SIG-M5 treated with dmso at 0.1 percent for 504 hours (cell line): ENCODE measurements around the gene C16orf95.

Source experiments
- DNase-seq: peaks from one replicate; lab custom pipeline; 2025; ENCODE audit not compliant: unreplicated experiment; lab: John Stamatoyannopoulos, UW

C16orf95 gene

DNA sequence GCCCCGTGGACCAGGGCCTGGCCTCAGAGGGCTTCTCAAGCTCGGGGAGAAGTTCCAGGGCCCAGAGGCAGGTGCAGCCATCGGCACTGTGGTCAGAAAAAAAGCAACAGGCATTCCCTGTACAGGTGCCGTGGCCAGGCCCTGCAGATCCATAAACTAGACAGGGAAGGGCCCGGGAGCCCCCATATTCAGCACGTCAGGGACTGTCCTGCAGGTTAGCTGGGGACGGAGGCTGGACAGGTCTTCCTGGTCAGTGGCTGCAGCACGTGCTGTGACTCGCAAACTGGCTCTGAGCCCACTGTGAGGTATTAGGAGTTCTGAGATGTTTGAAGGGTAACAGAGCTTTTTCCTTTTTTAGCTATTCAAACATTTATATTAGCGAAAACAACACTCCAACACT lies 15.0 kb upstream of the C16orf95 start:
- DNase-seq, result no peak

DNA sequence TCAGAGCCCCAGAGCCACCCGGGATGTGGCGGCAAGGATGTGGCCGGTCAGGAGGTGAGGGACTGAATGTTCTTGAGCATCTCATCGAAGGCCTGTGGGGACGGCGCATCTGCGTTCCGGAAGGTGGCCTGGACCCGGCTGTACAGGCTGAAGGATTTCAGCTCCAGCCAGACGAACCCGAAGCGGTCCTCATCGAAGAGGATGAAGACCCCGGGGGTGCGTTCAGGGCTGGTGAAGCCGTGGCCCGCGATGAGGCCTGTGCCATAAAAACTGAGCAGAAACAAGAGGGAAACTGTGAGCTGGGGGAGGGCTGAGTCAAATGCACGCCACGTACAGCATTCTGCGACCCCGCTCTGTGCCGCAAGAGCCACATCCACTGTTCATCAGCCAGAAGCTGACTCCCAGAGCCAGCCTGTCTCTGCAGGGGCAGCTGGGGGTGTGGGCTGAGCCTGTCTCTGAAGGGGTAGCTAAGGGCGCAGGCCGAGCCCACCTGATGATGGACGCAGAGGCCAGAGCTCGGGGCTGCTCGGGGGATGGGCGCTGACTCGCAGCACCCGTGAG lies 14.1 kb upstream of the C16orf95 start:
- no peak for DNase-seq

DNA sequence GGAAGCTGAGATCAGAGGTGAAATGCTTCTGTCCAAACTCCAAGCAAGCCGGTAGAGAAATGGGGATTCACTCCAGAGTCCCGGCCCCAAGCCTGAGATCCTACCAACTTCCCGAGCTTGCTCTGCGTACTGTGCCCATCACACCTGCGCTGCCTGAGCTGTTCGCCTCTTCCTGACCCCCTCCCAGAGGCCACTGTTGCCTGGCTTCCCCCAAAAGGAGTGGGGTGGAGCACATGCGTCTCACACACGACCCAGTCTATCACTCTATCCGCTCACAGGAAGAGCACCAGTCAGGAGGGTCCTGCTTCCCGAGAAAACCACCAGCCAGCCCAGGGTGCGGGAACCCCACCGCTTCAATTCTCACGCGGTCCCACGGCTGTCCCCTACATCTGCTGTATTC lies 13.5 kb upstream of the C16orf95 start:
- DNase-seq, result no peak

DNA sequence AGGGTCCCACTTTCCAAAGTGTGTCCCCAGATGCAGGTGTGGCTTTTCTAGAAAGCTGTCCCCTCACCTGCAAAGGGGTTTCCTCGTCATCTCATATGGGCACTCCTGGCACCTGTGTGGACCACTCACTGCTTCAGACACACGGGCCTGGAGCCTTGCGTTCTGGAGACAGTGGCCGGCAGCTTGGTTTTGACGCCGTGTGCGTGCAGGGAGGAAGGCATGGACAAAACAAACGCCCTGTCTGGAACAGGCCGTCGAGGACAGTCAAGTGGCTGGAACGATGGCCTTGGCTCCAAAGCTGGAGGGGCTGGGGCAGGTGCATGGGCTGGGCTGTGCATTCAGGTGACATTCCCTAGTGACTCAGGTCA lies 13.0 kb upstream of the C16orf95 start:
- no peak for DNase-seq

DNA sequence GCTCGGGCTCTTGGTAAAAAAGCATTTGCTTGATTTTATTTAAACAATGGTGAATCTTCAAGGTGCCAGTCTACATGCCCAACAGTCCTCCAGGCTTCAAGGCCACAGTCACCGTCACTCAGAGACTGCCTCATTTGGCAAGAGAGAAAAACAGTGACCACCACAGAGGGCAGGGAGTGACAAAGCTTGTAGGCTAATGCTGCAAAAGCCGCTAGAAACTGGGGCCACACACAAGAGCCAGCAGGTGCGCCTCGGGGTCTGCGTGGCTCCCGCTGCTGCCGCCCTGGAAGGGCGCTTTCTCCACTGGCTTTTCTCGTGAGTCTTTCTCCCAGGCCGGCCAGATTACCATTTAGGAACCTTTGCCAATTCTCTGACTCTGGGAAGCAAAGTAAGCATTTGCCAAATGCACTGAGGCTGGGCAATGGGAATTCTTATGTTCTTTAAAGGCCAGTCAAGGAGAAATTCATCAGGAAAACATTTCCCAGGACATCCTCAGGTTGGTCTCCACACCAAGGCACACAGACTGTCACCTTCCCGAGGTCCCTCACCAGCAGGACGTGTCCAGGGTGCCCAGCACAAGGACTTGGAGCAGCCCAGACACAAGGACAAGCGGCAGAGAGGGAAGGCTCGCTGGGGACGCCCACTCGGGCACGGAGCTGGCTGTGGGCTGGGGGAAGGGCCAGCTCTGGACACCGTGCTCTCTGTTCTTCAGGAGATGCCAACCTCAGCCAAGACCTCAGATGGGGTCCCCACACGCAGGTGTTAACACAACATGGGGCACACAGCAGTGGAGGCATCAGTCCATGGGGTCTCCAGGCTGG lies 12.5 kb upstream of the C16orf95 start:
- DNase-seq, result no peak

DNA sequence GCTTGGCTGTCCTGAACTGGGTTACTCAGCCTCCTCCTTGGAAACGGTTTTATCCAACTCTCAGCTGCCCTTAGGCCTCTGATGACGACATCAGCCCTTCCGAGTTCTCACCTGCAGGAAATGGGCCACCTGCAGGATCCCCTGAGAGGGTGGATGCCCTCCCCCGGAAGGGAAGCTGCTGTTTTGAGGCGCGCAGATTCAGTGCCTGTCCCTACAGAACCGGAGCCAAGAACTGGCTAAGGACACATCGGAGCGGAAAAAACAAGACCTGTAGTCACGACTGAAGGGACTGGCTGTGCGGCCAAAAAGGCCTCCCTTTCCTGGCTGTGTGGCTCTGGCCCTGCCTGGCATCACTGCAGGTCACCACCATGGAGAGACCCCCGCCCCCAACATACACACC lies 11.7 kb upstream of the C16orf95 start:
- DNase-seq, result no peak

DNA sequence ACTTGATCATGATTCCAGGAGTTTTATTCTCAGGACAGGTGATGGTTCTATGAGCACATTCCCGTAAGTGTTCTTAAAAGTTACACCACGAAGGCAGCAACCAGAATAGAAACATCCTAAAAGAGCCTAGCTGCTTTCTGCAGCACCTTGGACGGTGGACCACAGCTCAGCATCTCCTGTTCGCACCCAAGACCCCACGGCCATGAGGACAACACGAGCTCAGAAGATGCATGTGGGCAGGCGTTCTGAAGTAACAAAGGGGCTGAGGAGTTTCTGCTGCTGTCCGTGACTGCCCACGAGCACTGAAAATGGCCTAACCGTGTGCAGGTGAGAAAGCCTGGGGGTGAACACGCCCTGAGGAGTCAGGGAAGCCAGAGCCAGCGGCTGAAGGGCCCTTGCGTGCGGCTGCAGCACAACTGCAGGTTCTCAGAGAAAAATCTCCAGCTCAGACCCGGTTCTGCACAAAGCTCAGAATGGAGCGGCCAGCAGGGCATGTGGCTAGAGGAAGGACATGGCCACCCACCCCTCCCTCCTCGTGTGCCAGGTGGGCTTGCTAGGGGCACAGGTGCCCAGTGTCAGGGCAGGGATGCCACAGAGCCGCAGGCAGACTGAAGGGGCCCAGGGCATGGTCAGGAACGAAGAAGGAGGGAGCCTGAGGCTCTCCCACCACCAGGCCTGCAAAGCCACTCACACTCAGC lies 10.8 kb upstream of the C16orf95 start:
- no peak for DNase-seq

DNA sequence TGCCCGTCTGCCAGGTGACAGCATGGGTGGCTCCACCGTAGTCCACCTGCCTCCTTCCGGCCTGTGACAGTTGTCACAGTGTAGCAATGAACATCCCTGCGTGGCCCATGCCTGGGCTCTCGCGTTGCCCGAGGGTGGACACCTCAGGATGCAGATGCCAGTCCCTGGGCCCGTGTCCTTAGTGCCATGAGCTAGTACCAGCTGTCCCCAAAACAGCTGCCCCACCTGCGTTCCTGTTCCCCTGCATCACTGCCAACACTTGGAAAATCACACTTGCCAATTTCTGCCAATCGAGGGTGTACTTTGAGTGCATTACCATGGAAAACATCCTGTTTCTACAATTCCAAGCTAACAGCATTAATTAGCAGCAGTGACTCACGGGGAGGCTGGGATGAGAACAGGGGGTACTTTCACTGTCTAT lies 9.0 kb upstream of the C16orf95 start:
- no peak for DNase-seq

DNA sequence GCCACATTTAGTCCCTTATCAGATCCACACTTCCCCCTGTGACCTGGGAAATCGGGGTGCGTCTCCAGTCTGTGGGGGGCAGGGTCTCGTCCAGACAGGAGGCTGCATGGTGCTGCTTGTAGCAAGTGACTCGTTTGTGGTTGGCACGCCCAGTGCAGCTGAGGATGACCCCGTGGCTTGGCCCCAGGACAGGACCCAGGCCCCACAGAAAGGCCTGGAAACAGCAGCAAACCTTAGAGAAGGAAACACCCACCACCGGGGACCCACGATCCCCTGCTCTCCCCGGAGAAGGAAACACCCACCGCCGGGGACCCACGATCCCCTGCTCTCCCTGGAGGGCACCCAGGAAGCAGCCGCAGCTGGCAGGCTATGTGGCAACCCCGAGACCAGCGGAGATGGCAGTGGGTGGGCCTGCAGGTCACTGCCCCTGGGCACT lies 8.2 kb upstream of the C16orf95 start:
- no peak for DNase-seq

DNA sequence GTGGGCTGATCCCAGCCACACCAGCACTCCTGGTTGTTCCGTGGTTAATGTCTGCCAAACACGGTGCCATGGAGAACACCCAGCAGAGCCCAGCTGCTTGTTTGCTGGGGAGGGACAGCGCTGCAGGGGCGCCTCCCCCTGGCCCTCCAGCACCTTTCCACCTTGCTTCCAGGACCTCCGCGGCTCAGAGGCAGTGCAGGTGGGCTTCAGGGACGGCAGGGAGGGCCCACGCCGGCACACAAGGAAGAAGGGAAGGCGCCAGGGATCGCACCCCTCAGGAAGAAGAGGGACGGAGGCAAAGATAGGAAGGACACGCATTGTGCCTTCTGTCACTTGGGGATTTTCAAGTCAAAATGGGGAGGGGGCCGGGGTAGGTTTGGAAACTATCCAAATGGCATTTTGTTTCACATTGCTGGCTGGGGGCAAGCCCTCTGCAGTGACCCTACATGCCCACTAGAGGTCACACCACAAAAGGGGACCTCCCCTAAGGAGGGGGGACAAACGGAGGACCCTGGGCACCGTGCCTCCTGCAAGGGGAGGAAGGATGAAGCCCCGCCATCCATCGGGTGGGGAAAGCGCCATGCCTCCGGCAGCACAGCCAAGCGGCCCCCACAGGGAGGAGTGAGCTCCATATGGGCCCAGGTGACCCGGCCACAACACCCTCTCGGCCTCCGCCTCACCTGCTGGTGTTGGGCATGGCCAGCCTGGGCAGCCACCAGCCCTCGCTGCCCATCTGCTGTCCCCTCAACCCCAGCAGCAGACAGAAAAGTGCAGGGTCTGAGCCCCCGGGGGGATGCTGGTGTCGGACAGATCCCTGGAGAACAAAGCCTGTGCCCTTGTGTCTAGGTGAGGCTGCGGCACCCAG lies 7.5 kb upstream of the C16orf95 start:
- no peak for DNase-seq

DNA sequence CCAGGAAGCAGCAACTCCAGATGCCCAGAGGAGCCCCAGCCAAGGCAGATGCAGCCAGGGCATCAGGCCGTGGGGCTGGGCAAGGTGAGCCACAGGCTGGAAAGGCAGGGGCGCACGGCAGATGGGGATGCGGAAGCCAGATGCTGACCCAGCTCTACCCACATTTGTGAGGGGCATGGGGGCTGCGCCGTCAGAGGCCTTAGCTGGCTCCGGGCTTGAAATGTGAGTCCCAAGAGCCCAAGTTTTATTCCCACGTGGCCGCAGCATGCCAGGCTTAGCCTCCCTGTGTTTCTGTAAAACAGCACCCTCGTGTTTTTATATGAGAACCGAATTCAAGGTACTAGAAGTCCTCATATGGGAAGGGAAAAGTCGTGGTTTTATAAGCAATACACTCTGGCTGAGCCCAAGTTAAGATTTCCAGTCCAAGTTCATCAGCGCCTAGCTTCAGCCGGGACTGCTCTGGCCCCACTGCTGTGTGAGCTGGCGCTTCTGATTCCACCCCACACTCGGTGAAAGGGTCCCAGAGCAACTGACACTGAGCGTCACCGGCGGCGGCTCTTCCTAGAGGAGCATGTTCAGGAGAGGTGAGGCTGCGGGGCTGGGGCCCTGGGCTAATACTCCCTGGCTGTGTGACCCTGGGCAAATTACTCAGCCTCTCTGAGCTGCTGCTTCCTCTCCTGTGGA lies 6.7 kb upstream of the C16orf95 start:
- no peak for DNase-seq

DNA sequence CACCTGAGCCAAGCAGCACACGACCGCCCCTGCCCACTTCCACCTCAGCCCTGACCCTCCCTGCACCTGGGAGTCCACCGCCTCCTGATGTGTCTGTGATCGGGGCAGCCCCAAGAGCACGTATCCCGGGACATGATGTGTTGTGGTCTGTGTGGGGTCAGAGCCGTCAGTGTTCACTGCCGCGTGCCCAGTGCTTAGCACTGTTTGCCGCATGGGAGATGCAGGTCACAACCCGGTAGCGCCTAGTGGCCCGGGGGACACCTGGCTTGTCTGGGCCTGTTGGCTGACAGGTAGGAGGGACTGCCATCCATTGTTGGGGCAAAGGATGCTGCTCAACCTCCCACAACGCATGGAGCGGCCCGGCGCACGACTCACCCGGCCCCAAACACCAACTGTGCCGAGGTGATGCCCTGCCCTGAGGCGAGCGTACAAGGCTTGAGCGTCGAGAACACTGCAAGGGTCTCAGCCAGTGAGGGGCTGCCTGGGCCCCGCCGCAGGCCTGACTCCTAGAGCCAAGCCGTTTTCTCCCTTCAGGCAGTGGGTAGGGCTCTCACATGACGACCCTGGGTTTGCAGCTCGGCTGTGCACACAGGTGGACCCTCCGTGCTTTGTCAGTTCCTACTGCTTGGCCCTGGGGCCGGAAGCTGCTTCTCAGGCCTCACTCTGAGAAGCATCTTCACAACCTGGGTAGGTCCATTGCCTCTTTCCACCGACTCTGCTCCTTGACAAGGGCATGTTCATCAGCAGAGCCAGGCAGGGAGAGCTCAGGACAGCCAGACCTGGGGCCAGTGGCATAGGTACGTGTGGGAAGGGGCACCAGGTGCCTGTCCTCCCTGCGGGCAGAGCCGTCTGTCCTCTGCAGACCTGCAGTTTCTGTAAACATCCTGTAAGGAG lies 5.9 kb upstream of the C16orf95 start:
- no peak for DNase-seq

DNA sequence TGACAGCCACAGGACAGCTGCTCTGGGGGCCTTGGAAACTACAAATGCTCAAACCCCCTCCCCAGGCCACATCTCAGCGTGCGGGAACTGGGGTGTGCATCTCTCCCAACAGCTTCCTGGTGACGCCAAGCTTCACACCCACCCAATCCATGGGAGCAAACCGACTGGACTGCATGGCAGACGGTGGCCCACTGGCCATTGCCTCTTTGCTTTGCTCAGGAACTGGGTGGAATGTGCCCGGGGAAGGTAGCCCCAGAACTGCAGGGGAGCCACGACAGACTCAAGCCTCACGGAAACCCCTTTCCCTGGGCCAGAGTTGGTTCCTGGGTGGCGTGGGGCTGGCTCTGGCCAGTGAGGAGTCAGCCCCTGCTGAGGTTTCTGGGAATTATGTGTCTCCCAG lies 5.2 kb upstream of the C16orf95 start:
- DNase-seq, result no peak

DNA sequence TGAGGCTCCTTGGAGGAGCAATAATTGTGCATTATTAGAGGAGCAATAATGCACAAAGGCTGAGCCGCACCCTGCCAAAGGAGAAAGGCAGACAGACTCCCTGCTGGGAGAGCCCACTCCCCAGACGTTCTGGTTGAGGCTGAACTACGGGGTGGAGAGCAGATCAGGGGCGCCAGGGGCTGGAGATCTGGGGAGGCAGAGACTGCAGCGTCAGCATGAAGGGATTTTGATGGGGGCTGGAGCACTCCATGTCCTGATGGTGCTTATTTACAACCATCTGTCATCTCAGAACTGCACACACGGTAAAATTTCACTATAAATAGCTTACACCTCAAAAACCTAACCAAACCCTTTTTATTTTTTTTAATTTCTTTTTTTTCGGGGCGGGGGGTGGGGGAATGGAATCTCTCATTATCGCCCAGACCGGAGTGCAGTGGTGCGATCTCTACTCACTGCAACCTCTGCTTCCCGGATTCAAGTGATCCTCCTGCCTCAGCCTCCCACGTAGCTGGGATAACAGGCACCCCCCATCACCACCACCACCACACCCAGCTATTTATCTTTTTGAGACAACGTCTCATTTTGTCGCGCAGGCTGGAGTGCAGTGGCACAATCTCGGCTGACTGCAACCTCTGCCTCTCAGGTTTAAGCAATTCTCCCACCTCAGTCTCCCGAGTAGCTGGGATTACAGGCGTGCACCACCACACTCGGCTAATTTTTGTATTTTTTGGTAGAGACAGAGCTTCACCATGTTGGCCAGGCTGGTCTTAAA lies 4.3 kb upstream of the C16orf95 start:
- no peak for DNase-seq

DNA sequence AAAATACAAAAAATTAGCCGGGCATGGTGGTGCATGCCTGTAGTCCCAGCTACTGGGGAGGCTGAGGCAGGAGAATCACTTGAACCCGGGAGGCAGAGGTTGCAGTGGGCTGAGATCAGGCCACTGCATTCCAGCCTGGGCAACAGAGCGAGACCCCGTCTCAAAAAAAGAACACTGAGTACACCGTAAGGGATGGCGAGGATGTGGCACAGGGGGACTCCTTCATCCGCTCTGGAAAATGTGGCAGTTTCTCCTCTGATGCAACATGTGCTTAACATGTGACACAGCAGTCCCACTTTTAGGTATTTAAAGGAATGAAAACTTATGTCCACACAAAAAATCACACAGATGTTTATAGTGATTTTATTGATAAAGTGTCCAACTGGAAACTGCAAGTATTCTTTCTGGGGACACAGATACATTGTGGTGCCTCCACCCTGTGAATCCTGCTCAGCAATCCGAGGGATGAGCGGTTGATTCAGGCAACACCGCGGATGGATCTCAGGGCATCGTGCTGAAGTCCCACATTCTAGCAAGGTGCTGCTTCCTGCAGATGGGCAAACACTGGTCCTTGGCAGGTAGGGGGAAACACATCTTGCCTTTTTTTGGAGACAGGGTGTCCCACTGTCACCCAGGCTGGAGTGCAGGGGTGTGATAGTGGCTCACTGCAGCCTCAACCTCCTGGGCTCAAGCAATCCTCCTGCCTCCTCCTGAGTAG lies 3.5 kb upstream of the C16orf95 start:
- DNase-seq, result no peak

DNA sequence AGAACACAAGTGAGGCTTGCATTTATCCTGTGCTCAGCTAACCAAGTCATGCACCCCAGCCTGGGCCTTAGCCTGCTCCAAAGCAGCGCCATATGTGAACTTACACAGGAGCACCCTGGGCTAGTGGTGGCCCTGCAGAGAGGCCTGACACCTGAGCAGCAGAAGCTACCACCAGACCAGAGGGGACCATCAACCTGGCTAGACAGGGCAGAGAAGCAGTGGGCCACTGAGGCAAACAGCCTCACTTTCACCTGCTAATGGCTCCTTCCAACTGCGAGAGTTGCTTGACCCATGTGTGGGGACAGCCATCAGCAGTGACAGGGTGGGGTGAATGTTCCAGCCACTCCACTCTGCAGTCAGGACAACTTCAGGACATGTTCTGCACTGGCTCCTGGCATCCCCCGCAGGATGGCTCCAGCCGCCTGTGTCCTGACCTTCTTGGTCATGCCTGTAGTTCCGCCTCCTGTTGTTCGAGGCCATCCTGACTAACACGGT lies 2.9 kb upstream of the C16orf95 start:
- no peak for DNase-seq

DNA sequence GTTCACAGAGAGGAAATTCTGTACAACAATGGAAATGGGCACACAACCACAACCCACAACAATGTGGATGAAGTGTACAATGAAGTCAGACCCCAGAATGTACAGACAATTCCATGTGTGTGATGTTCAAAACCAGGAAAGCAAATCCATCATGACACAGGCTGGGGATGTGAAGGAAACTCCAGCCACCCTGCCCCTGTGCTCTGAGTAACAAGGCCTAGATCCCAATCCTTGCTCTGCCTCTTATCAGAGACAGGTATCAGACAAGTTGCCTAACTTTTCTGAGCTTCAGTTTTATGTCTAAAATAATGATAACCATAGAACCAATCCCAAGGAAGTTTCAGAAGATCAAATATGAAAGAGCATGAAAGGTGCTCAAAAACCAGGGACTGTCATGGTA lies 1.8 kb upstream of the C16orf95 start:
- no peak for DNase-seq
